Stimulated activated naive B cell treated with anti-CD40 and anti-IgM and Interleukin-4, amounts not matched to agents 10 μg/mL and 1 μg/mL and 100 μg/mL, for 72 hours (primary cell): Measurements from ENCODE around the gene XIAP.
"Not testable (repeated sequence)": the region's sequence is repeated elsewhere in the genome, so short reads cannot be mapped to it uniquely, and the experiment has no call there.

Experiments used
- ATAC-seq, 2 donors: fragments of 150-1000 bp; cut with Tn5 transposase; replicated peaks; 2 replicates each; pipeline ENCODE4 v1.10.0; 2021; ENCODE audit warnings: moderate library complexity in 1 of 2
- DNase-seq: peaks from one replicate; pipeline ENCODE4 v3.0.0; 2021
- H3K27ac Mint-ChIP-seq: one replicate; pipeline ENCODE4 v1.8.0; 2022; ENCODE audit warnings: mild to moderate bottlenecking, mixed read lengths
- H3K27me3 Mint-ChIP-seq, 2 donors: one replicate each; pipeline ENCODE4 v1.8.0; 2022; ENCODE audit warnings: mixed read lengths in 2 of 2
- H3K36me3 Mint-ChIP-seq, 2 donors: one replicate each; pipeline ENCODE4 v1.8.0; 2022; ENCODE audit warnings: mixed read lengths in 2 of 2, mild to moderate bottlenecking in 1 of 2
- H3K4me1 Mint-ChIP-seq, 2 donors: one replicate each; pipeline ENCODE4 v1.8.0; 2022; ENCODE audit warnings: mixed read lengths in 2 of 2, mild to moderate bottlenecking in 1 of 2
- H3K4me3 Mint-ChIP-seq, 2 donors: one replicate each; pipeline ENCODE4 v1.8.0; 2022; ENCODE audit warnings: mild to moderate bottlenecking in 2 of 2, mixed read lengths in 2 of 2, moderate library complexity in 1 of 2
- H3K9me3 Mint-ChIP-seq, 2 donors: one replicate each; pipeline ENCODE4 v1.8.0; 2022; ENCODE audit warnings: mixed read lengths in 2 of 2, mild to moderate bottlenecking in 1 of 2

The XIAP gene

DNA sequence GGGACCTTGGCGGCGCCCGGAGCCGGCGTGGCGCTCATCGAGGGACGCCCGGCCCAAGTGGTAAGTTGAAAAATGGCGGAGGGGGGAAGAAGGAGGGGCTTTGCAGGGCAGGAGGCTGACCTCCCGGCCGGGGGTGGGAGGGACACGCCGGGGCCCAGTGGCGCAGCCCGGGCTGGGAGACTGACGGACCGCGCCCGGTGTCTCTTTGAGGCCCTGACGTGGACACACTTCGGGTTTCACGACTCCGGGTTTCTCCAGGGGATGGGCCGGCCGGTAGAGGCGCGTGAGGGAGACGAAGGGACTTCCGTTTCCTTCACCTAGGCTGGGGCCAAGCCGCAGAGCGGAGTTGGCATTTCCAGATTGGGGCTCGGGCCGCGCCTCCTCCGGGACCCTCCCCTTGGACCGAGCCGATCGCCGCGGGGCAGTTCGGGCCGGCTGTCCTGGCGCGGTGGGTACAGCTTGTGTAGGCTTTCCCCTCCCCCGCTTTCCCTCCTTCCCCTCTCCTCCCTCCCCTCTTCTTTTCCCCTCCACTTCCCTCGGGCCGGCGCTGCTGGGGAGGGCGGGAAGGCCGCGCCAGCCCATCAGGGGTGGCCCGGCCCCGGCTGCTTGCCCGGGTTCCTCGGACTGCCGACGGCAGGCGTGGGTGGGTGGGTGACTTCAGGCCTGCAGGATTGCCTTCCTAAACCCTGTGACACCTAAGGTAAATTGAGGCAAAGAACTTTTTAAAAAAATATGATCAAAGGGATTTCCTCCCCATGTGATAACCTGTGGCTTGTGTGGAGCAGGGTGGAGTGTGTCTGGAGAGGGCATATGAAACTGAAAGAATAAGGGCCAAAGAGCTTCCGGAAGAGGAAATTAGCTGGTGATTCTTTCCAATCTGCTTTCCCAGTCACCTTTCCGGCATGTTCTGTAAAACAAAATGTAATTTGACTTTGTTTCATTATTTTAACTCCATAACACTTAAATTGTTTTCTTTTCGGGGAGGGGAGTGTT lies at the start of gene XIAP:
Gene XIAP (plus strand): TSS at position 208 of the 993 bp plus-strand sequence. CDS start 25,610 bp downstream, outside the sequence.
- H3K4me3 Mint-ChIP-seq: peak within 1 kb of the TSS; percentile 89 to 90
- DNase-seq: peak; percentile 81
- peaks cover 2 to 6% of the 10 kb centered on the region in 2 donors for H3K36me3 Mint-ChIP-seq
- peak within 1 kb of the TSS; percentile 93 for H3K27ac Mint-ChIP-seq
- H3K9me3 Mint-ChIP-seq: no peaks in the 10 kb centered on the region
- H3K4me1 Mint-ChIP-seq: peaks cover 4 to 16% of the 10 kb centered on the region in 2 donors
- no peaks in the 10 kb centered on the region for H3K27me3 Mint-ChIP-seq
- peak; percentile 90 to 91 for ATAC-seq

- ATAC-seq (no peak), DNase-seq (no peak)
- Mint-ChIP-seq H3K9me3 (peaks cover 2 to 4% of the 10 kb centered on the region in 2 donors), H3K27me3 (peaks cover 0 to 4% of the 10 kb centered on the region in 2 donors), H3K27ac (no peak overlapping the region), H3K36me3 (peaks cover 0 to 3% of the 10 kb centered on the region in 2 donors), H3K4me3 (no peak overlapping the region), H3K4me1 (peaks cover 0 to 6% of the 10 kb centered on the region in 2 donors)
These were observed 45.5 kb upstream of the XIAP start for GRCh38 chrX:123814343-123814742.

- not testable (repeated sequence) for H3K4me1 Mint-ChIP-seq, ATAC-seq, H3K36me3 Mint-ChIP-seq, H3K4me3 Mint-ChIP-seq, DNase-seq, H3K9me3 Mint-ChIP-seq, H3K27me3 Mint-ChIP-seq, H3K27ac Mint-ChIP-seq
These were observed 44.9 kb upstream of the XIAP start for GRCh38 chrX:123814934-123815394.

DNA sequence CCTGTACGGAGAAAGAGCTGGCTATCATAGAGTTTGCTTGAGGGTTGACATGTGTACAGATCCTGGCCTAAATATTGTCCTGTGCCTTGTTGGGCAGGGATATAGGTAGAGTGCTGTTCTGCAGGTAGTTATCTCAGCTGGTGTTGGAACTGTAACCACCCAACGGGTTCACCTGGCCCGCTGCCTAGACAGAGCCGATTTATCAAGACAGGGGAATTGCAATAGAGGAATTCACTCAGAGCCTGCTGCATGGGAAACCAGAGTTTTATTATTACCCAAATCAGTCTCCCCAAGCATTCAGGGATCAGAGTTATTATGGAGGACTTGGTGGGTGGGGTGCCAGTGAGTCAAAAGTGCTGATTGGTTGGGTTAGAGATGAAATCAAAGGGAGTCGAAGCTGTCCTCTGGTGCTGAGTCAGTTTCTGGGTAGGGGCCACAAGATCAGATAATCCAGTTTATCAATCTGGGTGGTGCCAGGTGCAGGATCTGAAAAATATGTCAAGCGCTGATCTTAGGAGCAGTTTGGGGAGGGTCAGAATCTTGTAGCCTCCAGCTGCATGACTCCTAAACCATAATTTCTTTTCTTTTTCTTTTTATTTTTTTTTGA lies 42.5 kb upstream of the XIAP start:
- DNase-seq: no peak
- ATAC-seq: no peak
- no peaks in the 10 kb centered on the region for H3K27me3 Mint-ChIP-seq
- H3K9me3 Mint-ChIP-seq: peaks cover 0 to 2% of the 10 kb centered on the region in 2 donors
- H3K4me1 Mint-ChIP-seq: peaks cover 1 to 6% of the 10 kb centered on the region in 2 donors
- H3K36me3 Mint-ChIP-seq: no peaks in the 10 kb centered on the region
- no peak overlapping the region for H3K27ac Mint-ChIP-seq
- H3K4me3 Mint-ChIP-seq: no peak overlapping the region

GRCh38 chrX:123818243-123818642 lies 41.6 kb upstream of the XIAP start:
- ATAC-seq (peak in 1 of 2 donors; percentile 40), DNase-seq (no peak)
- H3K4me3 Mint-ChIP-seq: no peak overlapping the region
- H3K36me3 Mint-ChIP-seq: no peaks in the 10 kb centered on the region
- H3K27me3 Mint-ChIP-seq: no peaks in the 10 kb centered on the region
- peaks cover 0 to 2% of the 10 kb centered on the region in 2 donors for H3K9me3 Mint-ChIP-seq
- H3K27ac Mint-ChIP-seq: no peak overlapping the region
- peaks cover 1 to 6% of the 10 kb centered on the region in 2 donors for H3K4me1 Mint-ChIP-seq

DNA sequence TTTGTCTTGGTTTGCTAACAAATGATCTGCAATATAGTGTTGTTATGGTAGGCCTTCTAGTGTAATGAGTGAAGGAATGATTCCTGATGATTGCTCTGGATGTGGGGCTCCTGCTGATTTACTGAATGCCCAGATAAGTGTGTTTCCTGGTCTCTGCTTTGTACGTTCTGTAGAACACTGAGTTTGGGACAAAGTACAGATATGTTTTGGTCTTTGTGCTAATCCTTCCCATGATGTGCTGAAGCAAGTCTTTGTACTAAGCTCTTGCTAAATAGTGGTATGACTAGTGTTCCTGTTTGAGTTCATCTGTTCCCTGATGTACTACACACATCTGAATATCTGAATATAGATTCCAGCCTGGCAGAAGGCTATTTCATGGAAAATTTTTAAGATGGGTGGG lies 36.9 kb upstream of the XIAP start:
- H3K4me1 Mint-ChIP-seq: peaks cover 10 to 12% of the 10 kb centered on the region in 2 donors
- H3K4me3 Mint-ChIP-seq: no peak overlapping the region
- DNase-seq (no peak), ATAC-seq (no peak)
- no peak overlapping the region for H3K27ac Mint-ChIP-seq
- H3K9me3 Mint-ChIP-seq: peaks cover 0 to 2% of the 10 kb centered on the region in 2 donors
- H3K27me3 Mint-ChIP-seq: no peaks in the 10 kb centered on the region
- no peaks in the 10 kb centered on the region for H3K36me3 Mint-ChIP-seq

GRCh38 chrX:123830309-123830708 lies 29.5 kb upstream of the XIAP start:
- Mint-ChIP-seq H3K4me1 (peaks cover 15 to 45% of the 10 kb centered on the region in 2 donors), H3K27me3 (peaks cover 0 to 8% of the 10 kb centered on the region in 2 donors), H3K27ac (peak overlapping the region; percentile 0), H3K36me3 (no peaks in the 10 kb centered on the region), H3K9me3 (no peaks in the 10 kb centered on the region), H3K4me3 (peak overlapping the region; percentile 22 to 42)
- peak; percentile 97 to 98 for ATAC-seq
- DNase-seq: peak; percentile 74

DNA sequence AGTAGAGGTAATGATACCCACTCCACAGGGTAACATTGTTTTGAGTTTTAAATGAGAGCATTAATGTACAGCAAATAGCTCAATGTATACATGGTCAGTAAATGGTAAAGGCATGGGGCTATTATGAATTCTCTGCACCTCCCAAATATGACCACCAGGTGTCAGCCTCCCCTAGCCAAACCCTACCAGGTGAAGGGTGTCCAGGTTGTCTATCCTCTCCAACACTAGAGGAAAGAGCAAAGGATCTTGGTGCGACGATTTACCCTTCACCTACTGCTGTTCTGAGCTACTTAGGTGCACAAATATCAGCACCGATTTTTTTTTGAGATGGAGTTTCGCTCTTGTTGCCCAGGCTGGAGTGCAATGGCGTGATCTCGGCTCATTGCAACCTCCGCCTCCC lies 26.5 kb upstream of the XIAP start:
- peaks cover 12 to 45% of the 10 kb centered on the region in 2 donors for H3K4me1 Mint-ChIP-seq
- ATAC-seq (peak; percentile 62 to 64), DNase-seq (peak; percentile 46)
- H3K9me3 Mint-ChIP-seq: no peaks in the 10 kb centered on the region
- H3K27me3 Mint-ChIP-seq: peaks cover 0 to 8% of the 10 kb centered on the region in 2 donors
- H3K4me3 Mint-ChIP-seq: no peak overlapping the region
- H3K27ac Mint-ChIP-seq: no peak overlapping the region
- H3K36me3 Mint-ChIP-seq: no peaks in the 10 kb centered on the region

DNA sequence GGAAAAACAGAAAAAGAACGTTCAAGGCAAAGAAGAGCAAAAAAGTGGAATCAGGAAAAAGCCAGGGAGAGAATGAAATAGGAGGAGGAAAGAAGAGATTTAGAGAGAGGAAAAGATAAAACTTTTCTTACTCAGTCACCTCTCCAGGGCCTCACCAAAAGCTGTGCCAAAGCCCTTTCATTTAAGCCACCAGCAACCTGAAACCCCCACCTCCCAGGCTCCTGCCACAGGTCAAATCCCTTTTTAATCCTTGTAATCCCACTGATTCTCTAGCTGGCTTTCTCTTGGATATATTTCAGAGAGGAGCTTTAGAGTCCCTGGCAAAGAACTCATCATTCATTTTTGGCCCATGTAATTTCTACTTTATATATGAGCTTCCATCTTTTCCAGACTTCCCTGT lies 25.7 kb upstream of the XIAP start:
- no peak for ATAC-seq
- Mint-ChIP-seq H3K27ac (no peak overlapping the region), H3K9me3 (no peaks in the 10 kb centered on the region), H3K36me3 (no peaks in the 10 kb centered on the region), H3K4me1 (peaks cover 12 to 45% of the 10 kb centered on the region in 2 donors), H3K27me3 (peaks cover 0 to 8% of the 10 kb centered on the region in 2 donors), H3K4me3 (no peak overlapping the region)
- DNase-seq: no peak

GRCh38 chrX:123835661-123836371 lies 24.0 kb upstream of the XIAP start:
- peak; percentile 42 to 56 for ATAC-seq
- Mint-ChIP-seq H3K27ac (no peak overlapping the region), H3K27me3 (peaks cover 0 to 8% of the 10 kb centered on the region in 2 donors), H3K9me3 (no peaks in the 10 kb centered on the region), H3K4me3 (no peak overlapping the region), H3K4me1 (peaks cover 7 to 31% of the 10 kb centered on the region in 2 donors), H3K36me3 (no peaks in the 10 kb centered on the region)
- no peak for DNase-seq

DNA sequence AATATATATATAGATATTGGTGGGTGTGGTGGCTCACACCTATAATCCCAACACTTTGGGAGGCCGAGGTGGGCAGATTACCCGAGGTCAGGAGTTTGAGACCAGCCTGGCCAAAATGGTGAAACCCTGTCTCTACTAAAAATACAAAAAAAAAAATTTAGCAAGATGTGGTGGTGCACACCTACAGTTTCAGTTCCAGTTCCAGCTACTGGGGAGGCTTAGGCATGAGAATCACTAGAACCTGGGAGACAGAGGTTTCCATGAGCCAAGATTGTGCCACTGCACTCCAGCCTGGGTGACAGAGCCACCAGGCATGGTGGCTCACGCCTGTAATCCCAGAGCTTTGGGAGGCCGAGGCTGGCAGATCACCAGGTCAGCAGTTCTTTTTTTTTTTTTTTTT lies 14.7 kb upstream of the XIAP start:
- H3K4me1 Mint-ChIP-seq, H3K36me3 Mint-ChIP-seq, H3K27me3 Mint-ChIP-seq, H3K4me3 Mint-ChIP-seq, DNase-seq, H3K27ac Mint-ChIP-seq, H3K9me3 Mint-ChIP-seq: not testable (repeated sequence)
- peak in 1 of 2 donors; percentile 38 for ATAC-seq

DNA sequence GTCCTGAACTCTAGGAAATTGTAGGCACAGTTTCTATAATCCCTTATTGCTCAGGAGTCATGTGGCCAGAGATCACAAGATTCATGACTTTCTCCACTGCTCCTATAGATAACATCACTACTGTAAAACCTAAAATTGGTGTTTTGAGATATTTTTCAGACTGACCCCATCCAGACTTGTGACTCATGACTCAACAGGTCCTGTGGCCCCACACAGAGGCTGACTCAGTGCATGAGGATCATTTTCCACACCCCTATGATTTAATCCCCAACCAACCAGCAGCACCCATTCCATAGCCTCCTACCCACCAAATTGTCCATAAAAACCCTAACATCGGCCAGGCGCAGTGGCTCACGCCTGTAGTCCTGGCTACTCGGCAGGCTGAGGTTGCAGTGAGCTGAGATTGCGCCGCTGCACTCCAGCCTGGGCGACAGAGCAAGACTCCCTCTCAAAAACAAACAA lies 13.2 kb upstream of the XIAP start:
- H3K4me1 Mint-ChIP-seq: peaks cover 0 to 2% of the 10 kb centered on the region in 2 donors
- DNase-seq: no peak
- no peak overlapping the region for H3K4me3 Mint-ChIP-seq
- H3K9me3 Mint-ChIP-seq: no peaks in the 10 kb centered on the region
- ATAC-seq: no peak
- H3K27ac Mint-ChIP-seq: no peak overlapping the region
- no peaks in the 10 kb centered on the region for H3K27me3 Mint-ChIP-seq
- H3K36me3 Mint-ChIP-seq: no peaks in the 10 kb centered on the region

DNA sequence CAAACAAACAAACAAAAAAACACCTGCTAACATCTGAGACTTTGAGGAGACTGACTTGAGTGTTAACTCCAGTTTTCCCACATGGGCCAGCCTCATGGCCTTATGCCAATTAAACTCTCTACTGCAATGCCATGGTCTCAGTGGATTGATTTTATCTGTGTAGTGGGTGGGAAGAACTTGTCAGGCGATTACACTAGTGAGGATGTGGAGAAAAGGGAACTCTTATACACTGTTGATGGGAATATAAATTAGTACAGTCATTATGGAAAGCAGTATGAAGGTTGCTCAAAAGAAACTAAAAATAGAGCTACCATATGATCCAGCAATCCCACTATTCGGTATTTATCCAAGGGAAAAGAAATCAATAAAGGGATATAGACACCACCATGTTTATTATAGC lies 12.8 kb upstream of the XIAP start:
- ATAC-seq (no peak), DNase-seq (no peak)
- Mint-ChIP-seq H3K27me3 (no peaks in the 10 kb centered on the region), H3K4me1 (peaks cover 0 to 2% of the 10 kb centered on the region in 2 donors), H3K9me3 (no peaks in the 10 kb centered on the region), H3K4me3 (no peak overlapping the region), H3K27ac (no peak overlapping the region), H3K36me3 (no peaks in the 10 kb centered on the region)

DNA sequence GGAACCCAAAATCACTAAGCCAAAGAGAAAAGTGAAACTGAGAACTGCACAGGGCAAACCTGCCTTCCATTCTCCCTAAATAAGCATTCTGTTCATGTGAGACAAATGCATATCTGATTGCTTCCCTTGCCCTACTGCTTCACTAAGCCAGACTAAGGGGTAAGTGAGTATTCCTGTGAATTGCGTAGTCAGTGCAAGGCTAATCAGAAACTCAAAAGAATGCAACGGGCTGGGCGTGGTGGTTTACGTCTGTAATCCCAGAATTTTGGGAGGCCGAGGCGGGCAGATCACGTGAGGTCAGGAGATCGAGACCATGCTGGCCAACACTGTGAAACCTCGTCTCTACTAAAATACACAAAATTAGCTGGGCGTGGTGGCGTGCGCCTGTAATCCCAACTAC lies 10.8 kb upstream of the XIAP start:
- H3K36me3 Mint-ChIP-seq: no peaks in the 10 kb centered on the region
- H3K27ac Mint-ChIP-seq: no peak overlapping the region
- peaks cover 0 to 2% of the 10 kb centered on the region in 2 donors for H3K4me1 Mint-ChIP-seq
- DNase-seq (no peak), ATAC-seq (no peak)
- H3K9me3 Mint-ChIP-seq: no peaks in the 10 kb centered on the region
- H3K4me3 Mint-ChIP-seq: no peak overlapping the region
- H3K27me3 Mint-ChIP-seq: no peaks in the 10 kb centered on the region
